Astrocyte (in vitro differentiated cells and primary cell): ENCODE measurements around the gene LCN2. TPM values are rescaled to one million over a fixed set of nuclear protein-coding genes. Genes with fewer than 3 reads are reported as not detected.

Source experiments
- DNase-seq: peaks from one replicate; pipeline ENCODE4 v3.0.0-alpha.2; 2010; ENCODE audit warnings: low read depth
- FAIRE-seq: peaks from 2 replicates; lab custom pipeline; 2011; peaks lifted over from hg19 to GRCh38; lab: Jason Lieb, UNC
- H2AFZ ChIP-seq: 2 replicates; pipeline ENCODE4 v1.6.0; 2012; ENCODE audit warnings: low read depth, low read length, inconsistent platforms
- H3K27ac ChIP-seq: 2 replicates; pipeline ENCODE4 v1.5.1; 2011; ENCODE audit warnings: low read depth, low read length, inconsistent platforms
- H3K27me3 ChIP-seq: 2 replicates; pipeline ENCODE4 v1.6.0; 2011; ENCODE audit warnings: low read length, inconsistent platforms; ENCODE audit not compliant: insufficient read depth
- H3K36me3 ChIP-seq: 2 replicates; pipeline ENCODE4 v1.5.1; 2011; ENCODE audit warnings: low read length, inconsistent platforms; ENCODE audit not compliant: insufficient read depth
- H3K4me1 ChIP-seq: 2 replicates; pipeline ENCODE4 v1.5.1; 2011; ENCODE audit warnings: low read length, inconsistent platforms; ENCODE audit not compliant: insufficient read depth
- H3K4me2 ChIP-seq: 2 replicates; pipeline ENCODE4 v1.6.0; 2012; ENCODE audit warnings: low read length, inconsistent platforms
- H3K4me3 ChIP-seq: 2 replicates; pipeline ENCODE4 v1.5.1; 2011; ENCODE audit warnings: low read depth, mild to moderate bottlenecking, low read length, inconsistent platforms; ENCODE audit not compliant: insufficient read depth
- H3K79me2 ChIP-seq: 2 replicates; pipeline ENCODE4 v1.6.0; 2012; ENCODE audit warnings: mild to moderate bottlenecking, low read length, inconsistent platforms; ENCODE audit not compliant: insufficient read depth
- H3K9ac ChIP-seq: 2 replicates; pipeline ENCODE4 v1.6.0; 2012; ENCODE audit warnings: mild to moderate bottlenecking, low read length, inconsistent platforms
- H3K9me3 ChIP-seq: 2 replicates; pipeline ENCODE4 v1.5.1; 2012; ENCODE audit warnings: low read depth, mild to moderate bottlenecking, low read length, inconsistent platforms; ENCODE audit not compliant: insufficient read depth
- H4K20me1 ChIP-seq: 2 replicates; pipeline ENCODE4 v1.6.0; 2012; ENCODE audit warnings: low read length, inconsistent platforms; ENCODE audit not compliant: insufficient read depth
- H3K27ac Mint-ChIP-seq: one replicate; pipeline ENCODE4 v1.8.0; 2021; ENCODE audit warnings: mild to moderate bottlenecking, mixed read lengths; ENCODE audit not compliant: unreplicated experiment
- H3K27me3 Mint-ChIP-seq: one replicate; pipeline ENCODE4 v1.8.0; 2021; ENCODE audit warnings: low read depth, mixed read lengths; ENCODE audit not compliant: unreplicated experiment
- H3K36me3 Mint-ChIP-seq: one replicate; pipeline ENCODE4 v1.8.0; 2021; ENCODE audit warnings: low read depth, mixed read lengths; ENCODE audit not compliant: unreplicated experiment
- H3K4me1 Mint-ChIP-seq: one replicate; pipeline ENCODE4 v1.8.0; 2021; ENCODE audit warnings: low read depth, mixed read lengths; ENCODE audit not compliant: unreplicated experiment
- H3K4me3 Mint-ChIP-seq: one replicate; pipeline ENCODE4 v1.8.0; 2021; ENCODE audit warnings: mild to moderate bottlenecking, moderate library complexity, mixed read lengths; ENCODE audit not compliant: unreplicated experiment
- H3K9me3 Mint-ChIP-seq: one replicate; pipeline ENCODE4 v1.8.0; 2021; ENCODE audit warnings: mild to moderate bottlenecking, mixed read lengths; ENCODE audit not compliant: unreplicated experiment
- EZH2 ChIP-seq: IDR thresholded peaks from 2 replicates; pipeline ENCODE4 v1.6.1; 2012; ENCODE audit warnings: mild to moderate bottlenecking, low read length, inconsistent platforms; ENCODE audit not compliant: insufficient read depth
- total RNA-seq: library from RNA; stranded (reverse); gene quantifications from 2 replicates; pipeline ENCODE4 v1.2.1, GENCODE V29; 2021
- TF ChIP-seq, protein P1 (sequence below): IDR thresholded peaks from 2 replicates; pipeline ENCODE4 v1.5.1; 2011; ENCODE audit warnings: low read depth, mild to moderate bottlenecking, inconsistent platforms, low read length, moderate library complexity; ENCODE audit not compliant: insufficient read depth

Gene LCN2
- total RNA-seq, 1 donor from 2014 or later = not detected

DNA sequence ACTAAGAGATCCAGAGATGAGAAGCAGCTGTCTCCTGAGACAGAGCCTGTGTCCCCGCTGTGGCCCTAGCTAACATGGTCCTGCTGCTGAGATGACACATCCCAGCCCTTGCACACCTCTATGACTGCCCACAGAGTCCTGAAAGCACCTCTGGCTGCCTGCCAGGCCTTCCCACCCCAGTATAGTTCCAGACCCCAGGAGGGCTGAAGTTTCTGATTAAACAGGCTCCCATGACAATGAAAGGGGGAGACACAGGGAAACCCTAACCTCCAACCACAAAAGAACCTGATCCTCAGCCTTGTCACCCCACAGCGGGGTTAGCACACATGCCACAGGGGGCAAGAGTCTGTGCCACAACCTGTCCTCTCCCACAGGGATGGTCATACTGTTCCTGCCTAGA lies 26.5 kb downstream of the LCN2 start:
- TF ChIP-seq, protein P1, sequence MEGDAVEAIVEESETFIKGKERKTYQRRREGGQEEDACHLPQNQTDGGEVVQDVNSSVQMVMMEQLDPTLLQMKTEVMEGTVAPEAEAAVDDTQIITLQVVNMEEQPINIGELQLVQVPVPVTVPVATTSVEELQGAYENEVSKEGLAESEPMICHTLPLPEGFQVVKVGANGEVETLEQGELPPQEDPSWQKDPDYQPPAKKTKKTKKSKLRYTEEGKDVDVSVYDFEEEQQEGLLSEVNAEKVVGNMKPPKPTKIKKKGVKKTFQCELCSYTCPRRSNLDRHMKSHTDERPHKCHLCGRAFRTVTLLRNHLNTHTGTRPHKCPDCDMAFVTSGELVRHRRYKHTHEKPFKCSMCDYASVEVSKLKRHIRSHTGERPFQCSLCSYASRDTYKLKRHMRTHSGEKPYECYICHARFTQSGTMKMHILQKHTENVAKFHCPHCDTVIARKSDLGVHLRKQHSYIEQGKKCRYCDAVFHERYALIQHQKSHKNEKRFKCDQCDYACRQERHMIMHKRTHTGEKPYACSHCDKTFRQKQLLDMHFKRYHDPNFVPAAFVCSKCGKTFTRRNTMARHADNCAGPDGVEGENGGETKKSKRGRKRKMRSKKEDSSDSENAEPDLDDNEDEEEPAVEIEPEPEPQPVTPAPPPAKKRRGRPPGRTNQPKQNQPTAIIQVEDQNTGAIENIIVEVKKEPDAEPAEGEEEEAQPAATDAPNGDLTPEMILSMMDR = no peak
- no peak for TF ChIP-seq EZH2
- Histone ChIP-seq H2AFZ (no peak overlapping the region), H3K4me1 (peaks cover 12% of the 10 kb centered on the region), H4K20me1 (peaks cover 26% of the 10 kb centered on the region), H3K4me3 (no peak overlapping the region), H3K27me3 (no peaks in the 10 kb centered on the region), H3K27ac (peak overlapping the region; percentile 57), H3K36me3 (peaks cover 39% of the 10 kb centered on the region), H3K9ac (peak overlapping the region; percentile 51), H3K4me2 (peak overlapping the region; percentile 67), H3K9me3 (peaks cover 7% of the 10 kb centered on the region), H3K79me2 (no peaks in the 10 kb centered on the region)
- DNase-seq (no peak), FAIRE-seq (no peak)
- Mint-ChIP-seq H3K9me3 (no peaks in the 10 kb centered on the region), H3K36me3 (peaks cover 28% of the 10 kb centered on the region), H3K4me3 (no peak overlapping the region), H3K4me1 (no peaks in the 10 kb centered on the region), H3K27ac (peak overlapping the region; percentile 23), H3K27me3 (no peaks in the 10 kb centered on the region)

DNA sequence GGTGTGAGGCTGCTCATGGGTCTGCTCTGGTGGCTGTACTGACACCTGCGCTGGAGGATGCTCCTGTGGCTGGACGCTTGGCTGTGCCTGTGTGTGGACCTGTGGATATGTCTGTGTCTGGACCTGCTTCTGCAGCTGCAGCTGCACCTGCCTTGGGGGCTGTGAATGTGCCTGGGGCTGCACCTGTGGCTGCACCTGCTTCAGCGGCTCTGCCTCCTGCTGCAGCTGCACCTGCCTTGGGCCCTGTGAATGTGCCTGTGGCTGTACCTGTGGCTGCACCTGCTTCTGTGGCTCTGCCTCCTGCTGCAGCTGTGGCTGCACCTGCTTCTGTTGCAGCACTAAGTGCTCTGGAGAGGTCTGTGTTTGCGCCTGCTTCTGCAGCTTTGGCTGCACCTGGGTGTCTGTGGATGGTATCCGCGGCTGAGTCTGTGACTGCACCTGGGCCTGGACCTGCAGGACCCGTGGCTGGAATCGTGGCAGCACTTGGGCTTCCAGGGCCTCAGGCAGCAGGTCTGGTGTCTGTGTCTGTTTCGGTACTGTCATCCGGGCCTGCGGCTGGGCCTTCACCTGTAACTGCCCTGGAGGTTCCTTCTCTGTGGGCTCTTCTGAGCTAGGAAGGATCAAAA lies 29.7 kb downstream of the LCN2 start:
- Histone ChIP-seq H3K36me3 (peaks cover 40% of the 10 kb centered on the region), H3K27ac (no peak overlapping the region), H3K9ac (no peak overlapping the region), H3K4me3 (no peak overlapping the region), H3K4me1 (peaks cover 12% of the 10 kb centered on the region), H3K9me3 (peaks cover 7% of the 10 kb centered on the region), H3K27me3 (no peaks in the 10 kb centered on the region), H3K4me2 (no peak overlapping the region), H4K20me1 (peaks cover 36% of the 10 kb centered on the region), H3K79me2 (no peaks in the 10 kb centered on the region), H2AFZ (no peak overlapping the region)
- TF ChIP-seq EZH2 = no peak
- TF ChIP-seq, protein P1 = no peak
- H3K4me1 Mint-ChIP-seq = no peaks in the 10 kb centered on the region
- peaks cover 38% of the 10 kb centered on the region for H3K36me3 Mint-ChIP-seq
- no peak overlapping the region for H3K4me3 Mint-ChIP-seq
- H3K27ac Mint-ChIP-seq = no peak overlapping the region
- FAIRE-seq (no peak), DNase-seq (no peak)
- no peaks in the 10 kb centered on the region for H3K9me3 Mint-ChIP-seq
- H3K27me3 Mint-ChIP-seq = no peaks in the 10 kb centered on the region

DNA sequence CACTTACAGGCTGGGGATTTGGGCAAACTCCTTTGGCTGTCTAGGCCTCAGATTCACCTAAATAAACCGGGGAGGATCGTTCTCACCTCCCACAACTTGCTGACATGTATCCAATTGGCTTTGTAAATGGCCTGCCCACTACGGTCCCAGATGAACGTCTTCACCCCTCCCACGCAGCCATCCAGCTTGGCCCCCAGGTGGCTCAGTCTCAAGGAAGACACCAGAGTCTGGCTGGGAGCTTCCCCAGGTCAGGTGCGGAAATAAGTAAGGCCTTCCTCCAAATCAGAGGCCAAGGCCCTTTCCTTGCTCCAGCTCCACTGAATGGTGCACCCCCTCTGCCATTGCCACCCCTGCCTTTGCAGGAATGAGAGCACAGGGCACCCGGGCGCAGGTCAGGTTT lies 30.7 kb downstream of the LCN2 start:
- H3K9me3 Mint-ChIP-seq = no peaks in the 10 kb centered on the region
- TF ChIP-seq, protein P1 = no peak
- no peak for TF ChIP-seq EZH2
- no peaks in the 10 kb centered on the region for H3K4me1 Mint-ChIP-seq
- Histone ChIP-seq H2AFZ (no peak overlapping the region), H3K79me2 (no peaks in the 10 kb centered on the region), H3K27me3 (no peaks in the 10 kb centered on the region), H3K27ac (no peak overlapping the region), H3K4me3 (no peak overlapping the region), H3K36me3 (peaks cover 36% of the 10 kb centered on the region), H3K4me1 (peaks cover 9% of the 10 kb centered on the region), H3K9me3 (peaks cover 7% of the 10 kb centered on the region), H3K9ac (no peak overlapping the region), H4K20me1 (peaks cover 26% of the 10 kb centered on the region), H3K4me2 (no peak overlapping the region)
- FAIRE-seq (no peak), DNase-seq (no peak)
- no peaks in the 10 kb centered on the region for H3K27me3 Mint-ChIP-seq
- H3K4me3 Mint-ChIP-seq = no peak overlapping the region
- H3K27ac Mint-ChIP-seq = no peak overlapping the region
- peaks cover 38% of the 10 kb centered on the region for H3K36me3 Mint-ChIP-seq
